Hippocampal formation (tissue), 2 donors: ENCODE data around the gene SLC16A11.
"Not testable (repeated sequence)": the region's sequence is repeated elsewhere in the genome, so short reads cannot be mapped to it uniquely, and the experiment has no call there.

ENCODE experiments used
- DNase-seq, 2 donors: peaks; one replicate each; lab custom pipeline; 2025; lab: John Stamatoyannopoulos, UW

SLC16A11 gene

GRCh38 chr17:7043497-7044198 lies at the start of gene SLC16A11:
Gene SLC16A11, minus strand, starts transcription at chr17:7044092. Its CDS starts 579 bp downstream, at chr17:7043513.
- DNase-seq, result no peak

- not testable (repeated sequence) for DNase-seq
Observed at GRCh38 chr17:7091311-7092005, 47.6 kb upstream of the SLC16A11 start.

GRCh38 chr17:7089570-7089969 lies 45.7 kb upstream of the SLC16A11 start:
- DNase-seq, result not testable (repeated sequence)

GRCh38 chr17:7088442-7088841 lies 44.5 kb upstream of the SLC16A11 start:
- DNase-seq, result not testable (repeated sequence)

GRCh38 chr17:7084088-7084487 lies 40.2 kb upstream of the SLC16A11 start:
- DNase-seq, result no peak

GRCh38 chr17:7083592-7083991 lies 39.7 kb upstream of the SLC16A11 start:
- DNase-seq, result no peak

GRCh38 chr17:7081341-7082062 lies 37.6 kb upstream of the SLC16A11 start:
- no peak for DNase-seq

GRCh38 chr17:7080456-7081041 lies 36.7 kb upstream of the SLC16A11 start:
- DNase-seq, result no peak

- DNase-seq, result no peak
Observed at GRCh38 chr17:7079581-7080455, 35.9 kb upstream of the SLC16A11 start, which contains the start of gene CLEC10A. Gene CLEC10A, minus strand, starts transcription at chr17:7080251. Its CDS starts 1,439 bp downstream, at chr17:7078812.

GRCh38 chr17:7078711-7079110 lies 34.8 kb upstream of the SLC16A11 start:
- no peak for DNase-seq

GRCh38 chr17:7077911-7078546 lies 34.1 kb upstream of the SLC16A11 start:
- no peak for DNase-seq

- DNase-seq, result no peak
Observed at GRCh38 chr17:7074931-7075330, 31.0 kb upstream of the SLC16A11 start.

GRCh38 chr17:7072406-7072805 lies 28.5 kb upstream of the SLC16A11 start:
- DNase-seq, result no peak

- no peak for DNase-seq
Observed at GRCh38 chr17:7070712-7071111, 26.8 kb upstream of the SLC16A11 start.

GRCh38 chr17:7068268-7068667 lies 24.4 kb upstream of the SLC16A11 start:
- DNase-seq, result no peak

GRCh38 chr17:7067198-7067597 lies 23.3 kb upstream of the SLC16A11 start:
- DNase-seq, result no peak

GRCh38 chr17:7064261-7064660 lies 20.4 kb upstream of the SLC16A11 start:
- no peak for DNase-seq

- DNase-seq, result no peak
Observed at GRCh38 chr17:7063518-7064094, 19.7 kb upstream of the SLC16A11 start.

GRCh38 chr17:7060165-7060891 lies 16.4 kb upstream of the SLC16A11 start:
- no peak for DNase-seq
